Epithelial cell of prostate (primary cell): ENCODE measurements around the gene FAH.
A peak's percentile ranks its signal among the peaks of the same experiment; 100 is the strongest.

ENCODE experiments used
- DNase-seq: peaks from one replicate; pipeline ENCODE4 v3.0.0-alpha.2; 2011; ENCODE audit warnings: low read depth, low spot score
- H3K27ac ChIP-seq: fragments of 450-650 bp; 2 replicates; pipeline ENCODE4 v1.5.1; 2017; ENCODE audit warnings: mild to moderate bottlenecking

Gene FAH

GRCh38 chr15:80188251-80188650 is 35.5 kb downstream of the FAH start:
- H3K27ac ChIP-seq = no peak overlapping the region
- no peak for DNase-seq

DNA sequence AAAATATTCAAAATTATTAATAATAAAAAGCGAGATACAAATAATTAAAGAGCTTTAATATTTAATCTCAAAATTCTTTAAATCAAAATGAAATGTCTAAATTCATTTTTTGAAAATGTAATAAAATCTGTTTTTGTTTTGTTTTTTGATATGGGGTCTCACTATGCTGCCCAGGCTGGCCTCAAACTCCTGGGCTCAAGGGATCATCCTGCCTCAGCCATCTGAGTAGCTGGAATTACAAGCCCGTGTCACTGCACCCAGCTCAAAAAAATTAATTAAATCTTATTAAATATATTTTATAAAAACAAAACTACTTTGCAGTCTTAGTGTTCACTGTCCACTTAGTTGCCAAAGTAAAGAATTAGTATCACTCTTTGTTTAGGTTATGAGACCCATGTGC is 38.4 kb downstream of the FAH start:
- no peak overlapping the region for H3K27ac ChIP-seq
- no peak for DNase-seq

DNA sequence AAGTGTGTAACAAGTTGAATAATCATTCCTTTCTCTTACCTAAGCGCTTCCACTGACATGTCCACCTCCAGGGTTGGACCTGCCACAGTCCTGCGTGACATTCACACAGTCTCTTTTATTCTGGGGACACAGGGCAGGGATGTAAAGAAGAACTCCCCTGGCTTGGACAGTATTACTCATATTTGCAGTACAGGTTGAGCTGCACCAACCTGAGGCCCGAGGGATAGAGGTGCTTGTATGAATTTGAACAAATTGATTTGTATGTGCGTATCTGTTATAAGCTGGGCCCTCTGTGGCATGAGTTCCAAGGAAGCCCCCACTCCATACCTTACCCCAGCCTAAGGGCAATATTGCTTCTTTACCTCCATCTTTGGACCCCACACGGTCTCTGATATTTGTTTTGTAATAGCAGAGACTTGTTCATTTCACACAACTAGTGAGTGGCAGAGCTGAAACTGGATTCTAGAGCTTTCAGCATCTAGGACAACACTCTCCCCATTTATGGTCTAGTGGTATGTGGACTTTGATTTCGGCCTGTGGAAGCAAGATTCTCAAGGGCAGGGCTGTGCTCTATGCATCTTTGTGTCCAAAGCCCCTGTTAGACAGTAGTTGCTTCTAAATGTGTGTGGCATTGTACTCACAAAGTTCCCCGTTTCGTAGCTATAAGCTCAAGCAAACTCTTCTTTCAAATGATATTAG is 39.2 kb downstream of the FAH start:
- no peak for DNase-seq
- no peak overlapping the region for H3K27ac ChIP-seq

GRCh38 chr15:80194186-80194585 is 41.4 kb downstream of the FAH start:
- DNase-seq = no peak
- H3K27ac ChIP-seq = no peak overlapping the region

DNA sequence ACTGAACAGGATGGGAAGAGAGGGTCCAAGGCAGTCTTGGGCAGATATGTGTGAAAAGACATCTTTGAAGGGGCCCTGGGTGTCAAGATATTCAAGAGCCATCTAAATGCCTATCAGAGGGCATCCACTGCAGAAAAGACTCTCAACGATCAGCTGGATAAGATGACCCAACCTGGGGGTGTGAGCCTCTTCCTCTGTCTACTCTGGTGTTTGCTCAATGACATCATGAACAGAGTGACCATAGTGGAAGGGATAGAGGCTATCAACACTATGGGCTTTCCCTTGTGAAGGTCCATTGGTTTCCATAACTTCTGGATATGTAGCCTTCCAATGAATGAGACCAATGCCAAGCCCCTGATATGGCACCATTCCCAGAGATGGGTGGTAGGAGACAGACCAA is 42.1 kb downstream of the FAH start:
- no peak for DNase-seq
- no peak overlapping the region for H3K27ac ChIP-seq

- no peak for DNase-seq
- no peak overlapping the region for H3K27ac ChIP-seq
Measured at GRCh38 chr15:80199366-80199765, 46.6 kb downstream of the FAH start.

DNA sequence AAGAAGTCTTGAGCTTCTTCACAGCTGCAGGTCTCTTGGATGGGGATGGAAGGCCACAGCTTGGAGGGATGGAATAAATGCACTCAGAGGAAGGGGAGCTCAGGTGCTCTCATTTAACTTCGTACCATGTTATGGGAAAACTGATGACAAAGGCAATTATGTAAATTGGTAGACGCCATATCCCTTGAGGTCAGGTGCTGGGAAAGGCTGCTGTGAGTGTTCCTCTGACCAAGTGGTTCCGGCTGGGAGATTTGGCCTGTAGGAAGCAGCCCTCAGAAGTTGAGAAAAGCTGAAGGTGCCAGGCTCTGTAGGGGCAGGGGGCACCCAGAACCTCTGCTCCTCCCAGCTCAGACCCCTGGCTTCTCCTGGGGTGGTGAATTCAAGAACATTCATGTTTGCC is 47.1 kb downstream of the FAH start:
- H3K27ac ChIP-seq = no peak overlapping the region
- DNase-seq = no peak

DNA sequence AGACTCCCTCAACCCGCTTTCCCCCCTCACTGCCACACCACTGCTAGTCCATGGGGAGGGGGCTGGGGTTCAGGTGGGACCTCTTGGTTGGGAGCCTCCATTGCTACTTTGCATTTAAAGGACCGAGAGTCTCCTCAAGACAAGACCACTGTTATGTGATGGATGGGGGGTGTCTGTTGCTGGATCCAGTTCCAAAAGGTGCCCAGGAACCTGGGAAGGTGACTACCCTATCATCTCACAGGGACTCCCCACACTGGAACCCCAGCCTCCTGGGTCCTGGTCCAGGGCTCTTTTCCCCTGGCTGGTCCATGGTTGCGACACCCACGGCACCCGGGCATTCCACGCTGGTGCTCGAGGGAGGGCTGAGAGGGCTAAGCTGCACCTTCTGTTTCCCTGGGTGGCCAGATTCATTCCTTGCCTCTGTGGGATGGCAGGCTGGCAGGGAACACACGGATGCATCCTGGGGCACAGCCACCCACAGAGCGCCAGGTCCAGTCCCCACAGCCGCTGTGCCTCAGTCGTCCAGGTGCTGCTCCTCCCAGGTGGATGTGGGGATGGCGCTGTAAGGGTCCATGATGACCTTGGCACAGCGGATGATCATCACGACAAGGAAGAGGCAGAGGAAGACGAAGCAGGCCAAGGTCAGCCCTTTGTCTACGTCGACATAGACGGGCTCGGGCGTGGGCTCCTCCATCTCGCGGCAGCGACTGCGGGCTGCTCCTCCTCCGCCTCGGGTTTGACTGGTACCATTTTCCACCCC is 48.6 kb downstream of the FAH start:
- H3K27ac ChIP-seq = no peak overlapping the region
- DNase-seq = no peak

GRCh38 chr15:80202016-80202315 is 49.2 kb downstream of the FAH start:
- H3K27ac ChIP-seq = no peak overlapping the region
- DNase-seq = no peak

GRCh38 chr15:80202641-80203360 is 50.0 kb downstream of the FAH start:
- DNase-seq = peak; percentile 68
- H3K27ac ChIP-seq = no peak overlapping the region

DNA sequence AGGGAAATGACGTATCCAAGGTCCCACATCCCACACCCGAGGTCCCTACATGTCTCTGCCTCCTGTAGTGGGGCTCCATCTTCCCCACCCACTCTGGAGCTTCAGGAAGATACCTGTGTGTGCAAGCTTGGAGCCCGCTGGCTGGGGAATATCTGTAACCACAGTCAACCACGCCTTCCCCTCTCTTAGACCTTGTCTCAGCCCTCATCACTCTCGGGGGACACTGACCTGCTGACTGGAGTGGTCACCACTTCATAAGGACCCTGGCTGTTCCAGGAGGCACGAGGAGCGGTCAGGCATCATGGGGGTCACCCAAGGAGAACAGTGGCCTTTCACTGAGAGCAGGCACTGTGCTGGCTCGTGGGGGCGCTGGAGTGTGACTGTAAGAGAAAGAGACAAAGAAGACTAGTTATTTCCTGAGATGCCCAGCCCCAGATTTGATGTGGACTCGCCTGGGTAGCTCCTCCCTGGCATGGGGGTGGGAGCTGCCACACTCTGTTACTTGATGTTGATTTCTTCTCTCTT is 50.6 kb downstream of the FAH start:
- H3K27ac ChIP-seq = no peak overlapping the region
- DNase-seq = no peak

GRCh38 chr15:80204231-80204630 is 51.4 kb downstream of the FAH start:
- DNase-seq = no peak
- no peak overlapping the region for H3K27ac ChIP-seq

GRCh38 chr15:80207887-80208286 is 55.1 kb downstream of the FAH start:
- no peak for DNase-seq
- H3K27ac ChIP-seq = no peak overlapping the region

- DNase-seq = no peak
- H3K27ac ChIP-seq = no peak overlapping the region
Measured at GRCh38 chr15:80208758-80209734, 56.2 kb downstream of the FAH start.

DNA sequence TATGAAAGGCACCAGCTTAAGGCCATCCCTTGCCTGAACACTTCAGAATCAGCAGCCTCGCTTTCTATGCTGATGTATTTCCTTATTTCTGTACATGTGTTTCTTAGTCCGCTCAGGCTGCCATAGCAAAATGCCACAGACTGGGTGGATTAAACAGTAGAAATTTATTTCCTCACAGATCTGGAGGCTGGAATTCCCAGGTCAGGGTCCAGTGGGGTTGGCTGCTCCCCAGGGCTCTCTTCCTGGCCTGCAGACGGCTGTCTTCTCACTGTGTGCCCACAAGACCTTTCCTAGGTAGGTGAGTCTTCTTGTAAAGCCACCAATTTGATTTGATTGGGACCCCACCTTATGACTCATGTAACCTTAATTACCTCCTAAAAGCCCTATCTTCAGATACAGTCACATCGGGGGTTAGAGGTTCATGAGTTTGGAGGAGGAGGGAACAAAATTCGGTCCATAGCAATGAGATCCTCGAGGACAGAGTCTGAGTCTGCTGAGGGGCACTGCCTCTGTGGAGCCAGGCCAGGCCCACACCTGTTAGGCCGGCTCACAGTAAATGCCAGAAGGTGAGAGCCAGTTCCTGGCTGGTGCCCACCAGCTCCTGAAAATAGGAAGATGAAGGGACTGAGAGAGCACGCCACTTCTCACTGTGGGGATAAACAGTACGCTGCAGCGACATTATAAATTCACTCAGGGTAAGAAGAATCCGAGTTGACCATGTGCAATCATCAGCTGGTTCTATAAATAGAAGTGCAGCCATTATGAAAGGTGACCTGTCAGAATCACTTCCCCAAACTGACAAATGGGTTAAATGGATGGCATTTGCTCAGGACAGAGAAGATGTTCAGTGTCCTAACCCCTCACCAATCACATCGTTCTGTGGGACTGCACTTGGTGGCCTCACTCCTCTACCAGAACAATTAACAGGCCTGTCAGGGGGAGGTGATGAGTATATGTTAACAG is 58.1 kb downstream of the FAH start:
- no peak for DNase-seq
- no peak overlapping the region for H3K27ac ChIP-seq

DNA sequence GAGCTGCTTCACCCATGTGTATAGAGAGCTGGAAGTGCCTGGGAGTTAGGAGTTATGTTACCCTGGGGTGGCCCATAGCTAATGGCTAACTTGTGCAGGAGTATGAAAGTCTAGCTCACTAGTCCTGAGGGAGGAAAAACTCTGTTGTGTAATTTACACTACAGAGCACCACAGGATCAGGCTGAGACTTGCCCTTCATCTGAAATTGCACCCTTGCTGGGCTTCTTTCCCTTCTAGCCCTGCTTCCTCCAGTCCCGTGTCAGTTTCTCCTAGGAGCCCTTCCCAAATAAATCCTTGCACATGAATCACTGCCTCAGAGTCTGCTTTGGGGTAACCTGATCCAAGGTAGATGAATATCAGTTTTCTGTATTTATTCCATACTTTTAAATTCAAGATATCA is 59.2 kb downstream of the FAH start:
- peak; percentile 18 for DNase-seq
- H3K27ac ChIP-seq = no peak overlapping the region

DNA sequence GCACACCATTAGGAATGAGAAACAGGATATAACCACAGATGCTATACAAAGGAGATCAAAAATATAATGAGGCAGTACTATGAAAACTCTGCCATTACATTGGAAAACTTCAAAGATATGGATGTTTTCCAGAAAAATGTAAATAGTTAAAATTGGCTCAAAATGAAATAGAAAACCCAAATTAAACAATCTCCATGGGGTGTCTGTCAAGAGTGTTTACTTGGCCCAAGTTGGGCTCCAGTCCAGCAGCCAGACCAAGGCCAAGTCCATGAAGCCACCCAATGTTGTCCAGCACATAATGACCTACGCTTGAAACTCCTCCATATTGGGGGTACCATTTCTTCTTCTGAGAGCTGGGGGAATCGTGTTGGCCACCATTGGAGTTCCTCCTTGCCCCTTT is 62.1 kb downstream of the FAH start:
- no peak for DNase-seq

GRCh38 chr15:80216141-80216540 is 63.3 kb downstream of the FAH start:
- no peak overlapping the region for H3K27ac ChIP-seq
- no peak for DNase-seq

More for the DNA sequence above, 62.1 kb downstream of the FAH start:
- H3K27ac ChIP-seq = no peak overlapping the region

- H3K27ac ChIP-seq = no peak overlapping the region
- no peak for DNase-seq
Measured at GRCh38 chr15:80216911-80217310, 64.1 kb downstream of the FAH start.
